ENCODE measurements around the gene EHD4. TPM values are rescaled to one million over a fixed set of nuclear protein-coding genes. Genes with fewer than 3 reads are reported as not detected.
A peak's percentile ranks its signal among the peaks of the same experiment; 100 is the strongest.

The EHD4 gene
- total RNA-seq, 1 donor from 2014 or later, result 23.8 TPM

- Mint-ChIP-seq H3K4me3 (ENCODE audit: unreplicated experiment) (no peak within 1 kb of the TSS), H3K27ac (ENCODE audit: unreplicated experiment) (peak within 1 kb of the TSS; percentile 95)
These were observed 78.7 kb downstream of the EHD4 start, which contains the start of gene SPTBN5 for GRCh38 chr15:41893422-41894250. Gene SPTBN5, minus strand, starts transcription at chr15:41894053. Its CDS starts 556 bp downstream, at chr15:41893497.

GRCh38 chr15:41892621-41893421 lies 79.5 kb downstream of the EHD4 start:
- Mint-ChIP-seq H3K36me3 (ENCODE audit: low read depth) (peaks cover 1% of the 10 kb centered on the region), H3K4me1 (ENCODE audit: low read depth) (peaks cover 18% of the 10 kb centered on the region), H3K27ac (ENCODE audit: unreplicated experiment) (no peak overlapping the region), H3K9me3 (ENCODE audit: low read depth) (no peaks in the 10 kb centered on the region), H3K4me3 (ENCODE audit: unreplicated experiment) (no peak overlapping the region), H3K27me3 (ENCODE audit: low read depth) (no peaks in the 10 kb centered on the region)
- TF ChIP-seq CTCF (IDR thresholded peaks at IDR 0.05), result no peak
- no peak for DNase-seq (ENCODE audit: low spot score)

More at GRCh38 chr15:41893422-41894250, 78.7 kb downstream of the EHD4 start, which contains the start of gene SPTBN5:
- peaks cover 3% of the 10 kb centered on the region for H3K36me3 Mint-ChIP-seq (ENCODE audit: low read depth)
- H3K9me3 Mint-ChIP-seq (ENCODE audit: low read depth), result no peaks in the 10 kb centered on the region
- DNase-seq (ENCODE audit: low spot score), result no peak
- TF ChIP-seq CTCF (IDR thresholded peaks at IDR 0.05), result no peak
- H3K4me1 Mint-ChIP-seq (ENCODE audit: low read depth), result peaks cover 18% of the 10 kb centered on the region
- H3K27me3 Mint-ChIP-seq (ENCODE audit: low read depth), result no peaks in the 10 kb centered on the region

- peaks cover 1% of the 10 kb centered on the region for H3K36me3 Mint-ChIP-seq (ENCODE audit: low read depth)
- no peak for DNase-seq (ENCODE audit: low spot score)
- no peaks in the 10 kb centered on the region for H3K27me3 Mint-ChIP-seq (ENCODE audit: low read depth)
- TF ChIP-seq CTCF (IDR thresholded peaks at IDR 0.05), result no peak
- H3K27ac Mint-ChIP-seq (ENCODE audit: unreplicated experiment), result no peak overlapping the region
- H3K9me3 Mint-ChIP-seq (ENCODE audit: low read depth), result no peaks in the 10 kb centered on the region
- H3K4me3 Mint-ChIP-seq (ENCODE audit: unreplicated experiment), result no peak overlapping the region
- H3K4me1 Mint-ChIP-seq (ENCODE audit: low read depth), result peaks cover 18% of the 10 kb centered on the region
These were observed 80.4 kb downstream of the EHD4 start for GRCh38 chr15:41891946-41892345.

GRCh38 chr15:41891226-41891625 lies 81.1 kb downstream of the EHD4 start:
- Mint-ChIP-seq H3K27me3 (ENCODE audit: low read depth) (no peaks in the 10 kb centered on the region), H3K27ac (ENCODE audit: unreplicated experiment) (no peak overlapping the region)

More at GRCh38 chr15:41891226-41891625, 81.1 kb downstream of the EHD4 start:
- TF ChIP-seq CTCF (IDR thresholded peaks at IDR 0.05), result no peak
- DNase-seq (ENCODE audit: low spot score), result no peak
- no peaks in the 10 kb centered on the region for H3K36me3 Mint-ChIP-seq (ENCODE audit: low read depth)
- peaks cover 18% of the 10 kb centered on the region for H3K4me1 Mint-ChIP-seq (ENCODE audit: low read depth)
- H3K4me3 Mint-ChIP-seq (ENCODE audit: unreplicated experiment), result no peak overlapping the region
- H3K9me3 Mint-ChIP-seq (ENCODE audit: low read depth), result no peaks in the 10 kb centered on the region
